Cardiac fibroblast (primary cell): ENCODE measurements around the gene OGFOD2.
"Not testable (repeated sequence)": the region's sequence is repeated elsewhere in the genome, so short reads cannot be mapped to it uniquely, and the experiment has no call there.

Experiments used
- DNase-seq, 2 donors: peaks; one replicate each; pipeline versions ENCODE4 v3.0.0 to v3.0.0-alpha.2; 2010; ENCODE audit warnings: low read depth in 2 of 2
- H3K4me3 ChIP-seq, 2 donors: replicated peaks in 1 of 2; 1 replicate in 1 of 2; 2 replicates in 1 of 2; pipeline ENCODE4 v1.5.1; 2011; ENCODE audit warnings: low read depth in 2 of 2, low read length in 2 of 2, mild to moderate bottlenecking in 2 of 2, moderate library complexity in 1 of 2
- TF ChIP-seq, protein P1 (sequence below): IDR thresholded peaks from one replicate; pipeline ENCODE4 v1.5.1; 2011; ENCODE audit warnings: low read depth, mild to moderate bottlenecking, low read length, inconsistent platforms

Gene OGFOD2

DNA sequence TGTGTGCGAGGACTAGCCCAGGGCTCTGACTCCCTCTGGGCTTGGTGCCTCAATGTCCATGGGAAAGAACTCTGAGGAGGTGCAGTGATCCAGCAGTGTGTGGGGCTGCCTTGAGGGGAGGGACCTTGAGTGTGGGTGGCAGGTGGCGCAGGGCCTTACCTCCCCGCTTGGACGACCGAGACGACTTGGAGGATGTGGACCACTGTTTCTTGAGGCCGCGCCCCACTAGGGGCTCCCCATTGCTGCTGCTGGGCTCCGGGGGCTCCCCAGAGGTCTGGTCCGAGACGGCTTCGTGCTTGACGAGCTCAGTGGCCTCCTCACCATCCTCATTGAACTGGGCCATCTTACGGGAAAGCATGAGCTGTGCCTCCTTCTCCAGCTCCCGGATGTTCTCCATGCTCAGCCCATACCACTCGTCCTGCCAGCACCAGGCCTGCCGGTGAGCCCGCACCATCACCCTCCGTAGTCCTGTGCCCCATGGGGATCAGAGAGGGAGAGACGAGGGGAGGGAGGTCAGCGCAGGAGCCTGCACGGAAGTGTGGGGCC lies 30.1 kb downstream of the OGFOD2 start:
- DNase-seq: no peak
- H3K4me3 ChIP-seq: no peak overlapping the region
- TF ChIP-seq, protein P1, sequence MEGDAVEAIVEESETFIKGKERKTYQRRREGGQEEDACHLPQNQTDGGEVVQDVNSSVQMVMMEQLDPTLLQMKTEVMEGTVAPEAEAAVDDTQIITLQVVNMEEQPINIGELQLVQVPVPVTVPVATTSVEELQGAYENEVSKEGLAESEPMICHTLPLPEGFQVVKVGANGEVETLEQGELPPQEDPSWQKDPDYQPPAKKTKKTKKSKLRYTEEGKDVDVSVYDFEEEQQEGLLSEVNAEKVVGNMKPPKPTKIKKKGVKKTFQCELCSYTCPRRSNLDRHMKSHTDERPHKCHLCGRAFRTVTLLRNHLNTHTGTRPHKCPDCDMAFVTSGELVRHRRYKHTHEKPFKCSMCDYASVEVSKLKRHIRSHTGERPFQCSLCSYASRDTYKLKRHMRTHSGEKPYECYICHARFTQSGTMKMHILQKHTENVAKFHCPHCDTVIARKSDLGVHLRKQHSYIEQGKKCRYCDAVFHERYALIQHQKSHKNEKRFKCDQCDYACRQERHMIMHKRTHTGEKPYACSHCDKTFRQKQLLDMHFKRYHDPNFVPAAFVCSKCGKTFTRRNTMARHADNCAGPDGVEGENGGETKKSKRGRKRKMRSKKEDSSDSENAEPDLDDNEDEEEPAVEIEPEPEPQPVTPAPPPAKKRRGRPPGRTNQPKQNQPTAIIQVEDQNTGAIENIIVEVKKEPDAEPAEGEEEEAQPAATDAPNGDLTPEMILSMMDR: no peak

GRCh38 chr12:123006977-123007376 lies 31.9 kb downstream of the OGFOD2 start:
- TF ChIP-seq, protein P1: no peak
- DNase-seq: no peak

GRCh38 chr12:123010110-123010509 lies 35.1 kb downstream of the OGFOD2 start:
- no peak for DNase-seq
- TF ChIP-seq, protein P1: no peak
- H3K4me3 ChIP-seq: no peak overlapping the region

More at GRCh38 chr12:123006977-123007376, 31.9 kb downstream of the OGFOD2 start:
- no peak overlapping the region for H3K4me3 ChIP-seq

GRCh38 chr12:123010681-123011080 lies 35.6 kb downstream of the OGFOD2 start:
- H3K4me3 ChIP-seq: no peak overlapping the region
- DNase-seq: no peak
- TF ChIP-seq, protein P1: no peak

GRCh38 chr12:123011701-123012100 lies 36.7 kb downstream of the OGFOD2 start:
- DNase-seq: peak in 1 of 2 donors; percentile 52
- TF ChIP-seq, protein P1: no peak
- H3K4me3 ChIP-seq: no peak overlapping the region

DNA sequence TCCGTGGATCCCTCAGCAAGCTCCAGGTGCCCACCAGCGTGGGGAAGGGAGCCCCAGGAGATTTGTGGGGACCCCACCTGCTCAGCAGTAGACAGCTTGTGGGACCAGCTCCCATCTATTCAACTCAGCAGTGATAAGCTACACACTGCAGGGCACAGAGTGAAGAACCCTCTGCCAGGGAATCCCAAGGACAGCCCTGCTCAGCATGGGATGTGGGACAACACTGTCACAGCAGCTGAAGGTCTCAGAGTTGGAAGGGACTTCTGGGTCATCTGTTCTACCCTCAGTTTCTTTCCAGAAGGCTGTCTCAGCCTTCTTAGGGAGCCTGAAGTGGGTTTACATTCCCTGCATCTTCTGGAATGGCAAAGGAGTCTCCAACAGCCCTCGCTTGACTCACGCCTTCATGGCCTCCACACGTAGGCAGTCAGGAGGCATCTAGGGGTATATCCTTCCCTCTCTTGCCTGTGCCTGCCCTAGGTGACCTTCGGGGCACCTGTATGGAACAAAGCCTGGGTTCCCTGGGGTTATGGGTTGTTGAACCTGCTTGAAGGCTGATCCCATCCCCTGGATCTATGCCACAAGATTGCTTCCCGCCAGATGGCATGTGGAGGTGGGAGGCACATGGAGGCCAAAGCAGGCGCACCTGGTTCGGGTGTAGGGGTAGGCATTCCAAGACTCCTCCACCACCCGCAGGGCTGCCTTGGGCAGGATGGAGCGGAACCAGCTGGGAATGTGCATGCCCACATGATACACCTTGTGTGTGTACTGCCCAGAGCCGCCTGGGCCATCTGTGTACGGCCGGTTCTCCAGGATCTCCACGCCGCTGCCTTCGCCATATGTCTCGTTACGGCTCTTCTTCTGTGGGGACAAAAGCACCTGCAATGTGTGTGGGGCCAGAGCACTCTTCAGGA lies 38.4 kb downstream of the OGFOD2 start:
- no peak for DNase-seq
- TF ChIP-seq, protein P1: no peak
- H3K4me3 ChIP-seq: no peak overlapping the region

- not testable (repeated sequence) for DNase-seq, H3K4me3 ChIP-seq
Measured at GRCh38 chr12:123014473-123014872, 39.4 kb downstream of the OGFOD2 start.
